ENCODE data around the gene LGALS3BP.

LGALS3BP gene

DNA sequence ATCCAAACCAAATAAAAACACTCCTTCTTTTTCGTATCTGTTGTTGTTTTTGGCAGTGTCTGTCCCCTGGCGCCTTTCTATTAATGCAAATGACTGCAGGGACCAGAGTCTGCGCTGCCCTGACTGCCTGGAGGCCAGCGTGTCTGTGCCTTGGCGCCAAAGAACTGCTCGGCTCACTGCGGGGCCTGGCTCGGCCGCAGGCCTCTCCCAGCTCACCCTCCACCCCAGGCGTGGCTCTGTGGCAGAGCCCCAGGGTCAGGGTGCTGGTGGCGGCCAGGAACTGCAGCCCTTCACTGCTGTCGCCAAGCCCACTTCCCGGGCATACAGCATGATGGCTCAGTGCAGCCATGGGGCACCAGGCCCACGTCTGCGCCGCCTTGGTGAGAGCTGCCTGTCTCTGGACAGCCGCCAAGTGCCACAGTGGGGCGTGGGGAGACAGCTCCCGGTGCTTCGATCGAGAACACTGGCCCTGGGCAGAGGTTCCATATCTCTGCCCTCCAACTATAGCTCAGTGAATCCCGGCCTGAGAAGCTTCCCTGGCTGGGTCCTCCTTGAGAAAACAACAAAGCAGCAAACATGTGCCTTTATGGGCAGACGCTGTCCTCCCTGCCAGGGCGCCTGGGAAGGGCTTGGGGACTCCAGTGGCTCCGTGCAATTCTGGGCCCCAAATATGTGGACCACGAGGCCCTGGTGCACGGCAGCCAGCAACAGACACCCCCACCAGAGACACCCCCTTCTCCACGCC, 18.8 kb upstream of the LGALS3BP start:
- DNase-seq = no peak

DNA sequence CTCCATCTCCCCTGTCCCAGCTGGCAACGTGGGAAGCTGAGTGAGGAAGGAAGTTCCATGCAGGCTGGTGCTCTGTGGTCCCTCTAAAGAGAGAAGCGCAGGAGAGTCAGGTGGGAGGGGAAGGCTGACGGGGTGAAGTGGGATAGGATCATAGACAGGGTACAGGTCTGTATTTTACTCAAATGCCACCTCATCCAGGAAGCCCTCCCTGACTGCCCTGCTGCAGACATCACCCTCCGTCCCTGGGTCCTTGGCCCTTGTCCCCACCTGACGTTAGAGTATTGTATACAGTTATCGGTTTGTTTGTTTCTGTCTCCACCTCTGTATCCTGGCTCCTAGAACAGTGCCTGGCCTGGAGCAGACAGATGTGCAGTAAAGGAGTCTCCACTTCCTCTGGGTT, 18.2 kb upstream of the LGALS3BP start:
- DNase-seq = no peak

DNA sequence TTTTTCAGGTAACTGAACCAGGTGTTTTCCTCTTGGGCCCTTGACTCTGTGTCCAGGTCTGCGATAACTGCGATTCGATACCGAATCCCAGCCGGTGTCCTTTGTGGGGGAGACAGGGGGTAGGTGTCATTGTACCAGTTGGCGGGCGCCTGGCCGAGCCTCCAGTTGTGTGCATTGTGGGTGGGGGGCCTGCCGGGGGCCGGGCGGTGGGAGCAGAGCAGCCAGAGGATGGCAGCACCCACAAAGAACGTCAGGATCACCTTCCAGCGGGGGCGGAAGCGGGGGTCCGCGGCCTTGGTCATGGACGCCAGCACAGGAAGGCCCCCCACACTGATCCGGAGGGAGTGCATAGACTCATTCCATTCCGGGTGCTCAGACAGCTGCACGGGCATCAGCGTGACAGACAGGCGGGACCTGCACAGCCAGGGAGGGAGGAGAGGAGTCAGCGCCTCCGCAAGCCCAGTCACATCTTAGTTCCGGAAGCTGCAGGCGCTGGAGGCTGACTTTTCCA, 17.6 kb upstream of the LGALS3BP start:
- no peak for DNase-seq

DNA sequence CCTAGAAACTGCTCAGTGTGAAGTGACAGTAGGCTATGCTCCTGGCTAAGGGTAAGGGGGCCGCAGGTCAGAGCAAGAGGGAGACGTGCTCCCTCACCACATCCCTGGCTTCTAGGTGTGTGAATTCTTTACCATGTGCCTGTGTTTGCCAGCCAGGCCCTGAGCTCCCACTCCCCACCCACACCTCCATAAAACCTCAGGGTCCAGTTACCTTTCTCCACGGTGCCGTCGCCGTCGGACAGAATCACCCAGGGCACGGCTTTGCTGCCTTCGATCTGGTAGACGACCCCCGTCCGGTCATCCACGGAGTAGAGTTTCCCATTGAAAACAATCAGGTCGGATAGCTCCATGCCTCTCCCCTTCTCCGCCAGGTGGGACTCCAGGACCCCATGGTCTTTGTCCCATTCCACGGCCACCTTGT, 17.1 kb upstream of the LGALS3BP start:
- DNase-seq = no peak

DNA sequence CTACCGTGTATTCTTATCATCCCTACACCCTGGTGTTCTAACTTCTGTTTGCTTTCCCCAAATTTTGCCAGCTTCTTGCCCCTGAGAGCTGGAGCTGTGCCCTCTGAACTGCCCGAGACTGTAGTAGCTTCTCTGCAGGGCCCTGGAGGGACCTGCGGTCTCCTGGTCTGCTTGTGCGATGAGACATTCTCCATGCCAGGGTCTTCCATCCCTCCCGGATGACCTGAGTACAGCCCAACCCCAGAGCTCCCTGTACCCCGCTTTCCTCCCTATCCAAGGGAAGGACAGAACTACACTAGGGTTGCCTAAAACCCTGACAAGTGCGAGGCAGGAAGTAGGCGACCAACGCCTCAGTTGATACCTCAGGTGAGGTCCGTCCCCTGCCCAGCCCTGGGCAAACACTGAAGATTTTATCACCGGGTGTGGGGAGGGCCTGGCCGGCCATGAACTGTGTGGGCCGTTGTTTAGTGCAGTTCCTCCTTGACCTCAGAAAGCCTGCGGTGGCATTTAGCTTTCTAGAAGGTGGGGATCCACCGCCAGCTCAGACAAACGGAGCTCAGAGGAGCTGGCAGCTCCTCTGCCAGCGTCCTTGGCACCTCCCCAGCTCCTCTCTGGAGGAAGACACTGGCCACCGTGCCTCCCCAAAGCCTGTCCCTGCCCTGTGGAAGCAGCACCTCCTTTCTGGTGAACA, 16.2 kb upstream of the LGALS3BP start:
- no peak for DNase-seq

DNA sequence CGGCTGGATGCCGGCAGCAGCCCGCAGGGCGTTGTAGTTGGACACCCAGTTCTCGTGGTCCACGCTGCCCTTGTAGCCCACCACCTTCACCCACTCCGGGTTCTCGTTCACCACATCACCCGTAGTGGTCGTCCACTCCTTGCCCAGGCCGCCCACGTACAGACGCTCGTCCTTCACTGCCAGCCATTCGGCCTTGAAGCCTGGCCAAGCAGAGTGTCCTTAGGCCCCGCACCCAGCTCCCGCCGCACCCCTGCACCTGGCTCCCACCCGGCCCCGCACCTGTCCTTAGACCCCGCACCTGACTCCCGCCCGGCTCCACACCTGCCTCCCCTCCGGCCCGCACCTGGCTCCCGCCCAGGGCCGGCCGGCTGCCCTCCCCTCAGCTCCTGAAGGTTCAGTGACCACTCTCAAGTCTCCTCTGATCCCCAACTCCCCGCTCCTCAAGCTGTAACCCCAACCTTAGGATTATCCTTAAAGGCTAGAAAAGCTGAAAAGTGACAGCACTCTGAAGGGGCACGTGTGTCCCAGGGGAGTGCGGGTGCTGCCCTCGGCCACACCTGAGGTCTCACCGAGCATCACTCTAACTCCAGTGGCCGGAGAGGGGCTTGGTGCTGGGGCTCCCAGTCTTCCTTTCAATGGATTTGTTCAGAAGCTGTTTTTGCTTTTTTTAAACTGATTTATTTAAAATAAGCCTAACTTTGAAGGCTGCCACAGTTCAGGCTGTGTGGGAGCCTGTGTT, 15.5 kb upstream of the LGALS3BP start:
- no peak for DNase-seq

DNA sequence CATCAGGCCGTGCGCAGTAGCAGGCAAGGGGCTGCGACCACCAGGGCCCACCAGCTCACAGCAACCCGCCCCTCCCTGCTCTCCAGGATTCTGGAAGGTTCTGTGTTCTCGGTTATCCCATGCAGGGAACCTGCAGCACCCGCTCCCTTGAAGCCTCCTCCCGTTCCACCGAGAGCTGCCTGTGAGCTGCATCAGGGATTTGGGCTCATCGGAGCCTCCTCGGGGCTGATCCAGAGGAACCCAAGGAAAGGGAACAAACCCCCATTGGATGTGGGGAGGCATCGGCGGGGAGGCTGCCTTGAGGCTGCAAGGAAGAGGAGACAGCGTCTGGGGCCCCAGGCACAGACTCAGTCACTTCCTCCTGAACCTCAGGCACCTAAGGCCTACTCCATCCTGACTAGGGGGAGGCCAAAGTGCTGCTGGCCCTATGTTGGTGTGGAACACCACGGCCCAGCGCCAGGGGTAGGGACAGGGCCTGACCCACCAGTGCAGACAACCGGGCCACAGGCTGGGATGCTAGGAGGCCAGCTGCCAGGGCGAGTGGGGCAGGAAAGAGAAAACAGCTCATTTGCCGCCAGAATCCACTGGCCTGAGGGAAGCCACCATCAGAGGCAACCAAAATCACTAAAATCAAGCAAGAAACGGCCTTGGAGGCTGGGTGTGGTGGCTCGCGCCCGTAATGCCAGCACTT, 14.4 kb upstream of the LGALS3BP start:
- DNase-seq = no peak

DNA sequence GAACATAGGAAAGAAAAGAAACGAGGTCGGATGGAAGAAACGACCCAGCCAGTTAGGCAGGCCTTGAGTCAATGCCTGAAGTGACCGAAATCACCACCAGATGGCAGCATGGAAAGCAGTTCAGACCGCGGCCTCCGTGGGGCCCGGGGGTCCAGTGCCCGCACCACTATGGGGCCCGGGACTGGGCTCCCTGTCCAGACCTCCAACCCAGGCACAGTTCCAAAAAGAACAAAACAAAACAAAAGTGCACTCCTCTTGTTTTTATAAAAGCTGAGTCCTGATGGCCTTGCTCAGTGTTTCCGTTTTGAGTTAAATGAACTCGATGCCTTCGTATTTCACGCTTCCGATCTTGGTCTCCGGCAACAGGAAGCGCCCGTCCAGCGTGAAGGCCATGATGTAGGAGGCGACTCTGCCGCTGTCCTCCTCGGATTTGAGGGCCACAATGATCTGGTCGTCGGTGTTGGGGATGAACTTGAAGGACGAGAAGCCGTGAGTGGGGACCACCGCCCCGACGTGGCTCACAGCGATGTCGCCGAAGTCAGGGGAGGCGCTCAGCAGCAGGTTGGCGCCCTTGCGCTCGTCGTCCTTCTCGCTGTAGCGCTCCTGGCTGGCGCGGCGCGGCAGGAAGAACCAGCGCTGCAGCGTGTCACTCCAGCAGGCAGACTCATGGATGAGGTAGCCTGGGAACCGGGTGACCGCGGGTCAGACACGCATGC, 13.7 kb upstream of the LGALS3BP start:
- DNase-seq = no peak

DNA sequence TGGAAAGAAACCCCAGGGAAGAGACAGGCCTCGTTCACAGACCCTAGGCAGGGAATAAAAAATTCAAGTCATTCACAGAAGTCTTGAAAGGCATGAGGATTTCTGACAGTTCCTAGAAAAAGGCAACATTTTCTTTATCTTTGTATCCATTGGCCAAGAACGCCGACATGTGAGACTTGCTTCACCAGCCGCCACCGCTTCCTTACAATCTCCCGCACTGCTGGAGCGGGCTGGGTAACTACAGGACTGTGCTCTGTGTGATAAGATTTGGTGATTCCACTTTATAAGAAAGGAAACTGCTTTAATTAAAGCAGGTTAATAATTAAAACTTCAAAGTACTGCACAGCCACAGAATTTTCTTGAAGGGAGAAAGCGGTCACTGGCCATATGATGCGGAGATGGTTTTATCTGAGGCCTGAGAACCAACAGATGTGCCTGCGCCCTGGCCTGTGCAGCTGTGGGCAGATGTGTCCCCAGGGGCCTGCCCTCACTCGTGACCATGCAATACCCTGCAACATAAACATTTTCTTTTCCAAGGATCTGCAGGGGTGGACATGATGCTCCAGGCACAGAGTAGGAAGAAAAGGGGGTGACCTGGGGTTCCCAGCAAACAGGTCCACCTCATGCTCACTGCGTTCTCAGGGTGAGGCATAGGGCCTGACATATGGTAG, 13.0 kb upstream of the LGALS3BP start:
- no peak for DNase-seq

DNA sequence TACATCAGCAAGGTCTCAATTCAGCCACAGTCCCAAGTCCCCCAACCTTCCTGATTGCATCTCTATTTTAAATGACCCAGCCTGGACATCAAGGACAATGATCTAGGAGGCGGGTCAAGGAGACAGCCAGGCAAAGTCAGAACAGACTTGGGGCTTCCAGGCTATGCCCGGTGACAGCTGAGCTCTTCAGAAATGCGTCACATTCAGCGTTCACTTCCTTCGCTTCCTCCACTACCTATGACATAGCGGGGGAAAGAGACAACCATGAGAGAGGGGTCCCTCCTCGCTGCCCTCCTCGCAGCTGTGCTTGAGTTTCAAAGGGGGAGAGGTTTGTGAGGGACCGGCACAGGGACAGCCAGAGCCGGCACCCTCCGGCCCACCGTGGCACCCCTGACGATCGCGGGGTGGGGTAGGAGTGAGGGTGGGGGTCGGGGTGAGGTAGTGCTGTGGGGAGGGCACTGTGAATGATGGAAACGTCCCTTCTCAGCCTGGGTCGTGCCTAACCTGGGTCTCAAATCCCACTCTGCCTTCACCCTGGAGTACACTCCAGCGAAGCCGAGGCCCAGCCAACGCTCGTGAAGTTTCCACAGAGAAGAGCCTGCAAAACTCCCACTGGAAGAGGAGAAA, 12.3 kb upstream of the LGALS3BP start:
- DNase-seq = no peak

DNA sequence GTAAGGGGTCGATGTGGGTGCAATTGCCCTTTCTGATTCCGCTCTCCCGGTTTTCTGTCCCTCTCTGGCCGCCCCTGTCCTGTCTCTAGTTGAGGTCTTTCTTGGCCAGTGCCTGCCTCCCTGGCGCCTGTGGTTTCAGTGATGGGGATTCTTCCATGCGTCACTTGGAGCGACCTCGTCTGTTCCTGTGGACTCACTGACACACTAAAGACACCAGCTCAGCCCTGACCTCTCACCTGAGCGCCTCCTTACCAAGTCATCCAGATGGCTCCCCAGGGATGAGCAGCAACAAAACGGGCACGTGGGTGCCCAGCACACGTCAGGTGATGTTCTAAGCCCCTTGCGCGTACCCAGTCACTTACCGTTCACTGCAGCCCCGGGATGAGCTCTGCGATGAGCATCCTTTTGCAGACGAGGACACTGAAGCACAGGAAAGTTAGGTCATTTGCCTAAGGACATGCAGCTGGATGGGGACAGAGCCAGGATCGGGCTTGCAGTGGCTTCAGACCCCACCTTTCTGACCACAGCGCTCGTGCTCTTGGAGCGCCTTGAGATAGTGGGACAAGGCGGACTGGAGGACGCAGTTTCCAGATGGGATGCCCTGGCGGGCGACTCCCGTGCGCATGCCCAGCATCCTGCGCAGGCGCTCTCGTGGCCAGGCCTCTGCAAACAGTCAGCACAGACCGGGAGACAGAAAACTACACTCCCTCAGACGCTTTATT, 11.5 kb upstream of the LGALS3BP start:
- no peak for DNase-seq

DNA sequence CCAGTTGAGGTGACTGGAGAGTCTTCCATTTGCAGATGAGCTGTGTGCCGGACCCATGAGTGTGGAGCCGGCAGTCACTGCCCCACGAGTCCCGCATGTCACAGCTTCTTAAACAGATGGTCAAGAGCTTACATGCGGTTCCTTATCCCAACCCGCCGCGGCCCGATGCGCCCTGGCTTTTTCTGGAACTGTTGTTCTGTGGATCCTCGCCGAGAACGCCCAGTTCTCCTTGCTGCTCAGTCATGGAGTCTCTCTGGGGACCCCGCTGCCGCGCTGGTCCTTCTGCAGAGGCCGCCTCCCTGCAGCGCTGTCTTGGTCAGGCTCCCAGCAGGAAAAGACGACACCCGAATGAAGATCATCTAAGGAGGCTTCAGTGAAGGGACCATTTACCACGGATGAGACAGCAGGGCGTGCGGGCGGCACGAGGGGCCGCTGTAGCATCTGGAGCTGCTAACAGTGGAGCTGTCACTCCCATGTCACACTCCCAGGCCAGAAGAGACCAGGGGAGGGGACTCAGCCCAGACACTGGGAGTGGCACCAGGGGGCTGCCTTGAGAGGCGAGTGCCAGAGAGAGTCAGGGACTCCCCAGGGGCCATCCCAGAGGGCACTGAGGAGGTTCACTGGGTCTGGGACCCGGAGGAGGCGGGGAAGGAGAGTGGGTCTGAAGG, 10.8 kb upstream of the LGALS3BP start:
- DNase-seq = no peak

DNA sequence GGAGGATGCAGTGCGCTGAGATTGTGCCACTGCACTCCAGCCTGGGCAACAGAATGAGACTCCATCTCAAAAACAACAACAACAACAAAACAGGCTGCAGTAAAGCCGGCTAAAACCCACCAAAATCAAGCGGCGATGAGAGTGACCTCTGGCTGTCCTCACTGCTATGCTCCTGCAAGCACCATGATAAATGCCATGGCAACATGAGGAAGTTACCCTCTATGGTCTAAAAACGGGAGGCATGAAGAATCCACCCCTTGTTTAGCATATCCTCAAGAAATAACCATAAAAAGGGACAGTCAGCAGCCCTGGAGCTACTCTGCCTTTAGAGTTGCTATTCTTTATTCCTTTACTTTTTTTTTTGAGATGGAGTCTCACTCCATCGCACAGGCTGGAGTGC, 8.4 kb upstream of the LGALS3BP start:
- DNase-seq = no peak

DNA sequence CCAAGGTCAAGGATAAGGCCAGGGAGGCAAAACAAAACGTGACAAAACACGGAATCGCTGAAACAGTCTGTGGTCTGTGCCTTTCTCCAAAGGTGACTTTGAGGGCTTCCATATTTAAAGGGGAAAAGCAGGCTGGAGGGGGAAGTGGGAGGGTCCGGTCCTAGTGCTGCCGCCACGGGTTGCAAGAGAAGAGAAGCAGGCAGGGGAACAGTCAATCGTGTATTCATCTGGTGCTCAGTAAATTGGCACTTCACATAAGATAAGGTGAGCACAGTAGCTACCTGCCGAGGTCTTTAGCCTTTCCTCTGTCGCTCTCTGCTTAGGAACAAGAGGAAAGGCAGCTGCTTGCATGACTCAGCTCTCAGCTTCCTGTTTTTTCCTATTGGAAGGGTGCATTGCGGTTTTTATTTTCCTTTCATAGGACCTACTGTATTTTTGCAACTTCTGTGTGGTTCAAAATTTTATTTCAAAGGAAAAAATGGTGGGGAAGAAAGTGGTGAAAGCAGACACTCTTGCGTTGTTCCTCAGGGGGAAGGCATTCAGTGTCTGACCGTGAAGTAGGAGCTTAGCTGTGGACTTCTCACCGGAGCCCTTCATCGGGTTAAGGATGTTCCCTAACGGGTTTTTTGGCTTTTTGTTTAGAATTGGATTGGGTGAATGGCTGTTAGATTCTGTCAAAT, 7.1 kb upstream of the LGALS3BP start:
- no peak for DNase-seq

DNA sequence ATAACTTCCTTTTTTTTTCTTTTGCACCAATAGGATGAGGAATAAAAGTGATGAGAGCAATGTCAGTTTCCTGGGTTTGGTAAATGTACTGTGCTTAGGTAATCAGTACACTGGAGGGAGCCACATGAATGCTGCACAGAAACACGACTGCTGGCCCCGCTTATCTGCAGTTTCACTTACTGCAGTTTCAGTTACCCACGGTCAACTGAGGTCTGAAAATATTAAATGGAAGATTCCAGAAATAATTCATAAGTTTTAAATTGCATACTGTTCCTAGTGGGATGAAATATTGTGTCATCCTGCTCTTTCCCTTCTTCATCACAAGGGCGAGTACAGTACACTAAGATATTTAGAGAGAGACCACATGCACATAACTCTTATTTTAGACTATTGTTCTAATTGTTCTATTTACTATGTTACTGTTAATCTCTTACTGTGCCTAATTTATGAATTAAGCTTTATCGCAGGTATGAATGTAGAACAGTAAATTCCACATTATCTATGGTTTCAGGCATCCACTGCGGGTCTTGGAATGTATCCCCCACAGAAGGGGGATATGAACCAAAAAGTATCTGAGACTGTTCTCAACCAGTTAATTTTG, 6.4 kb upstream of the LGALS3BP start:
- no peak for DNase-seq

DNA sequence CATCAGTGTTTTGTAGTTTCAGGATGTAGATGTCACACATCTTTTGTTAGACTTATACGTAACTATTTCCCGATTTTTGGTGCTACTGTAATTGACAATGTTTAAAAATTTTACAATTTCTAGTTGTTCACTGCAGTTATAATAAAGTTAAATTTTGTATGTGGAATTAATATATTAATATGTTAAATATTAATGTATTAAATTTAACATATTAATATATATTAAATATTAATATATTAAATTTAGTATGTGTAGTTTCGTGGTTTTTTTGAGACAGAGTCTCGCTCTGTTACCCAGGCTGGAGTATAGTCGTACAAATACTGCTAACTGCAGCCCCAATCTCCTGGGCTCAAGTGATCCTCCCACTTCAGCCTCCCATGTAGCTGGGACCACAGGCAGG, 5.7 kb upstream of the LGALS3BP start:
- DNase-seq = no peak

DNA sequence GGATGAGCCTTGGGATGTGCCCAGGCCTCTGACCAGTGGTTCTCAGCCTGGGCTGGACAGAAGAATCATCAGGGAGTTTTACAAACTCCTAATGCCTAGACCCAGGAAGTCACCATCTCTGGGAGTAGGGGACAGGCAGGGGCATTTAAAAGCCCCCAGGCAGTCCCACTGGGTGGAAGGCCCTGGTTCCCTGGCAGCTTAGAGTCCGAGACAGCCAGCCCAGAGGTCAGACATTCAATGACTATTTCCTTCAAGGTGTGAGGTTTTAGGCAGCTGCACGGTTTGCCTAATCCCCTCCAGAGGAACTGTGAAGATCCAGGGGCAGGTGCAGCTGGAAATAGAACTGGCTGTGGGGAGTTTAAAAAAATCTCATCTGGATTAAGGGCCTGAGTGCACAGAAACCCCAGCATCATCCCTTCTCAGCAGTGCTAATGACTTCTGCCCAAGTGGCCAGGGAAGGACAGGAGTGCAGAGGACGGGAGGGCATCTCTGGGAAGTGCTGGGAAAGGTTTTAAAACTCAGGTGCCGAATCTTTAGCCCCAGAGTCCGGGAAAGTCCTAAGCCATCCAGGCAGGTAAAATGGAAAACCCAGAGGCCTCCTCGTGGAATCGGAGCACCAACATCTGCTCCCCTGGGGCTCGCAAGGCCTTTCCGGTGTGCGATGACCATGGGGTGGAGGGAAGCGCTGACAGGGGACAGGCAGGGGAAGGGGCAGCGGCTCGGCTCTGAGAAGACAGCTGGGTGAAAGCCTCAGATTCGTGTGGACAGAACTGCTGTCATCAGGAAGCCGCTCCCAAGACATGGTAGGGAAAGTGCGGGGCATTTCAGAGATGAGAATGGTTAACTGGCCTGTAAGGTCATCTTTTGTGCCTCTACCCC, 1.5 kb upstream of the LGALS3BP start:
- no peak for DNase-seq

DNA sequence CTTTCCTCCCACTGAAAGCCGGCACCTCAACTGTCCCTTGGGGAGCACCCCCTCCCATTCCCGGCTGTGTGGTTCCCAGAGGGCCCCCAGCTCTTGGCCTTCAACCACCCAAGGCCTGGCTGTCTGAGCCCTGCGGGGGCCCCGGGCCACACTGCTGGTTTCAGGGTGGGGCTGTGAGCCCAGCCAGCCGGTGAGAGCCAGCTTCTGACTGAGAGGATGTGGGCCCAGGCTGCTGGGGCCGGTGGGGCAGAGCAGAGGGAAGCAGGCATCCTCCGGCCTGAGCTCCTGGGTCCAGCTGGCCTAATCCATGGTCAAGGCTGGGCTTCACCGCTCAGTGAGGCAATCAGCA, 875 bp upstream of the LGALS3BP start:
- DNase-seq = no peak

All from cortex of kidney (tissue), 1 donor.